A673 (cell line): Measurements from ENCODE around the gene MYH3. TPM values are rescaled to one million over a fixed set of nuclear protein-coding genes. Genes with fewer than 3 reads are reported as not detected.

Experiments used
- BruUV-seq: library from RNA; stranded (reverse); fragments of 400-500 nt; replicated peaks from 2 replicates; lab custom pipeline; 2021; lab: Mats Ljungman, UMichigan
- CTCF ChIA-PET: fragments of 300-600 bp; sonication (Branson Sonifier 250); formaldehyde crosslinking; loops from one replicate; lab custom pipeline; 2022; ENCODE audit warnings: antibody characterized with exemption; lab: Charles Lee
- POLR2A ChIA-PET: fragments of 300-600 bp; sonication (Branson Sonifier 250); formaldehyde crosslinking; loops from one replicate; lab custom pipeline; 2022; ENCODE audit warnings: antibody characterized with exemption; ENCODE audit not compliant: low non-redundant PET; lab: Charles Lee
- DNase-seq: peaks from one replicate; pipeline ENCODE4 v3.0.0-alpha.2; 2015; ENCODE audit warnings: low spot score
- H3K27ac ChIP-seq: fragments of 200-600 bp; sonication (generic); 2 replicates; pipeline ENCODE4 v1.5.1; 2016; ENCODE audit warnings: mixed run types, low read depth, mild to moderate bottlenecking, mixed read lengths, antibody characterized with exemption, low read length; ENCODE audit not compliant: poor library complexity, severe bottlenecking
- H3K27me3 ChIP-seq: fragments of 200-600 bp; sonication (generic); replicated peaks from 2 replicates; pipeline ENCODE4 v1.6.1; 2017; ENCODE audit warnings: mixed run types, low read depth, mild to moderate bottlenecking, mixed read lengths, antibody characterized with exemption, low read length; ENCODE audit not compliant: insufficient read depth, poor library complexity
- H3K36me3 ChIP-seq: fragments of 200-600 bp; sonication (generic); 2 replicates; pipeline ENCODE4 v1.6.1; 2016; ENCODE audit warnings: mixed run types, mild to moderate bottlenecking, mixed read lengths, antibody characterized with exemption, low read length; ENCODE audit not compliant: insufficient read depth, poor library complexity, severe bottlenecking
- H3K4me1 ChIP-seq: fragments of 200-600 bp; sonication (generic); 2 replicates; pipeline ENCODE4 v1.6.1; 2017; ENCODE audit warnings: mixed run types, mild to moderate bottlenecking, mixed read lengths, antibody characterized with exemption, low read length; ENCODE audit not compliant: insufficient read depth, poor library complexity, severe bottlenecking
- H3K4me3 ChIP-seq: fragments of 200-600 bp; sonication (generic); 2 replicates; pipeline ENCODE4 v1.5.1; 2016; ENCODE audit warnings: low read depth, mixed run types, mild to moderate bottlenecking, mixed read lengths, low read length; ENCODE audit not compliant: poor library complexity, severe bottlenecking
- H3K9me3 ChIP-seq: fragments of 200-600 bp; sonication (generic); 2 replicates; pipeline ENCODE4 v1.6.1; 2016; ENCODE audit warnings: mixed run types, low read depth, mild to moderate bottlenecking, mixed read lengths, antibody characterized with exemption, low read length; ENCODE audit not compliant: poor library complexity, severe bottlenecking
- CTCF ChIP-seq: fragments of 300-800, 200-600 bp; sonication (generic); conservative IDR thresholded peaks from 2 replicates; pipeline ENCODE4 v1.5.1; 2017; ENCODE audit warnings: low read depth, mild to moderate bottlenecking, antibody characterized with exemption, low read length, moderate library complexity, mixed read lengths
- EZH2 ChIP-seq: fragments of 200-600 bp; sonication (generic); IDR thresholded peaks from 2 replicates; pipeline ENCODE4 v1.6.1; 2017; ENCODE audit warnings: borderline replicate concordance, low read depth, mild to moderate bottlenecking, mixed read lengths, antibody characterized with exemption, low read length; ENCODE audit not compliant: poor library complexity, severe bottlenecking
- intact Hi-C: fragments of 100-400 bp; cut with micrococcal nuclease; formaldehyde crosslinking; loops from one replicate; pipeline ENCODE4 v1.10.0; 2022; ENCODE audit not compliant: unreplicated experiment
- total RNA-seq: library from RNA; stranded (reverse); gene quantifications from 2 replicates; pipeline ENCODE4 v1.2.3, GENCODE V29; 2021

The MYH3 gene
- total RNA-seq, 1 experiment from 2014 or later, result 3.2 TPM

GRCh38 chr17:10628756-10629155, 28.4 kb downstream of the MYH3 start:
- Histone ChIP-seq H3K4me1 (no peaks in the 10 kb centered on the region), H3K27ac (no peak overlapping the region), H3K27me3 (no peaks in the 10 kb centered on the region), H3K4me3 (no peak overlapping the region), H3K36me3 (no peaks in the 10 kb centered on the region), H3K9me3 (no peaks in the 10 kb centered on the region)
- intact Hi-C loops, result no loop called here
- CTCF ChIA-PET, result interaction anchor here (0.6 to 1.9 kb wide), 2 partner anchors 18 to 1670 kb away, joined by 3 to 8 read pairs; no protein-coding TSS in a partner anchor
- TF ChIP-seq CTCF (peak; percentile 66), EZH2 (no peak)
- POLR2A ChIA-PET, result no interaction called here
- no TSS peak for BruUV-seq
- DNase-seq, result peak; percentile 37

- no TSS peak for BruUV-seq
Measured at GRCh38 chr17:10626390-10626789, 30.7 kb downstream of the MYH3 start.

GRCh38 chr17:10624969-10625368, 32.1 kb downstream of the MYH3 start:
- no peaks in the 10 kb centered on the region for H3K9me3 ChIP-seq
- no peaks in the 10 kb centered on the region for H3K36me3 ChIP-seq
- DNase-seq, result no peak
- BruUV-seq, result no TSS peak
- no peak overlapping the region for H3K4me3 ChIP-seq
- no peaks in the 10 kb centered on the region for H3K4me1 ChIP-seq
- no peak overlapping the region for H3K27ac ChIP-seq
- POLR2A ChIA-PET, result no interaction called here
- intact Hi-C loops, result no loop called here
- TF ChIP-seq EZH2, result no peak
- TF ChIP-seq CTCF, result no peak
- no peaks in the 10 kb centered on the region for H3K27me3 ChIP-seq
- CTCF ChIA-PET, result no interaction called here

More at GRCh38 chr17:10626390-10626789, 30.7 kb downstream of the MYH3 start:
- POLR2A ChIA-PET, result no interaction called here
- Histone ChIP-seq H3K27ac (no peak overlapping the region), H3K36me3 (no peaks in the 10 kb centered on the region), H3K4me1 (no peaks in the 10 kb centered on the region), H3K9me3 (no peaks in the 10 kb centered on the region), H3K27me3 (no peaks in the 10 kb centered on the region), H3K4me3 (no peak overlapping the region)
- TF ChIP-seq EZH2, result no peak
- no peak for TF ChIP-seq CTCF
- DNase-seq, result no peak
- intact Hi-C loops, result no loop called here
- CTCF ChIA-PET, result interaction anchor here (0.8 kb wide), 1 partner anchor 12 kb away, joined by 3 read pairs; no protein-coding TSS in a partner anchor
